ENCODE data around the gene NNT.
"Not testable (repeated sequence)": the region's sequence is repeated elsewhere in the genome, so short reads cannot be mapped to it uniquely, and the experiment has no call there.

NNT gene

GRCh38 chr5:43712081-43712480 lies 109.1 kb downstream of the NNT start:
- DNase-seq (ENCODE audit: low read depth), result no peak

GRCh38 chr5:43719783-43720182 lies 116.8 kb downstream of the NNT start:
- DNase-seq (ENCODE audit: low read depth), result not testable (repeated sequence)

- no peak for DNase-seq (ENCODE audit: low read depth)
These were observed 125.6 kb downstream of the NNT start for GRCh38 chr5:43728581-43728980.

- DNase-seq (ENCODE audit: low read depth), result peak; percentile 37
These were observed 127.0 kb downstream of the NNT start for GRCh38 chr5:43729846-43730478.

GRCh38 chr5:43730832-43731342 lies 127.9 kb downstream of the NNT start:
- no peak for DNase-seq (ENCODE audit: low read depth)

GRCh38 chr5:43731573-43731972 lies 128.6 kb downstream of the NNT start:
- DNase-seq (ENCODE audit: low read depth), result no peak

- DNase-seq (ENCODE audit: low read depth), result not testable (repeated sequence)
These were observed 143.1 kb downstream of the NNT start for GRCh38 chr5:43745923-43746548.

GRCh38 chr5:43750809-43751208 lies 147.8 kb downstream of the NNT start:
- DNase-seq (ENCODE audit: low read depth), result no peak

GRCh38 chr5:43753069-43753468 lies 150.1 kb downstream of the NNT start:
- no peak for DNase-seq (ENCODE audit: low read depth)

Measured in EH (cell line).